Ascending aorta (tissue), 2 donors: ENCODE measurements around the gene RUNX3. TPM values are rescaled to one million over a fixed set of nuclear protein-coding genes. Genes with fewer than 3 reads are reported as not detected.
"Not testable (repeated sequence)": the region's sequence is repeated elsewhere in the genome, so short reads cannot be mapped to it uniquely, and the experiment has no call there.

Experiments used
- DNase-seq, 2 donors: peaks; one replicate each; pipeline ENCODE4 v3.0.0-alpha.2; 2019; ENCODE audit warnings: low spot score in 2 of 2
- H3K27ac ChIP-seq, 2 donors: fragments of 200-600 bp; sonication (generic); one replicate each; pipeline ENCODE4 v1.5.1; 2016 to 2017; ENCODE audit warnings: mild to moderate bottlenecking in 1 of 2
- H3K27me3 ChIP-seq: fragments of 200-600 bp; sonication (generic); one replicate; pipeline ENCODE4 v1.5.1; 2017
- H3K36me3 ChIP-seq, 2 donors: fragments of 200-600 bp; sonication (generic); one replicate each; pipeline ENCODE4 v1.5.1; 2016
- H3K4me1 ChIP-seq, 2 donors: fragments of 200-600 bp; sonication (generic); one replicate each; pipeline ENCODE4 v1.5.1; 2016 to 2017; ENCODE audit warnings: mild to moderate bottlenecking in 1 of 2
- H3K4me3 ChIP-seq, 2 donors: fragments of 200-600 bp; sonication (generic); one replicate each; pipeline ENCODE4 v1.5.1; 2016 to 2017; ENCODE audit warnings: mild to moderate bottlenecking in 1 of 2
- H3K9me3 ChIP-seq, 2 donors: fragments of 200-600 bp; sonication (generic); one replicate each; pipeline ENCODE4 v1.5.1; 2016
- CTCF ChIP-seq, 3 experiments: fragments of 200-600 bp in 2 of 3; fragments of 450-650 bp in 1 of 3; sonication (generic) in 2 of 3; IDR thresholded peaks; one replicate each; pipeline ENCODE4 v1.5.1; 2016 to 2019; ENCODE audit warnings: antibody characterized with exemption in 3 of 3, mild to moderate bottlenecking in 1 of 3, moderate library complexity in 1 of 3
- intact Hi-C: fragments of 100-400 bp; cut with DNase I; formaldehyde crosslinking; loops from one replicate; pipeline ENCODE4 v1.15.1; 2023
- total RNA-seq: library from RNA; depleted of rRNA; stranded (reverse); fragments of >200 nt; gene quantifications from one replicate; pipeline ENCODE4 v1.1.0, GENCODE V29; 2016

RUNX3 gene
- total RNA-seq, 1 donor from 2014 or later, result 0.21 TPM

- no peak for TF ChIP-seq CTCF (IDR thresholded peaks at IDR 0.05)
- no peaks in the 10 kb centered on the region for H3K36me3 ChIP-seq
- H3K9me3 ChIP-seq, result no peaks in the 10 kb centered on the region
- no peaks in the 10 kb centered on the region for H3K27me3 ChIP-seq
- peaks cover 0 to 5% of the 10 kb centered on the region in 2 donors for H3K4me1 ChIP-seq
- H3K4me3 ChIP-seq, result no peak overlapping the region
- intact Hi-C loops, result no loop called here
- H3K27ac ChIP-seq, result peak overlapping the region in 1 of 2 donors; percentile 24
- DNase-seq, result no peak
Measured at GRCh38 chr1:24910210-24910609, 19.9 kb downstream of the RUNX3 start.

- H3K27me3 ChIP-seq, result no peaks in the 10 kb centered on the region
- peak in 1 of 2 donors; percentile 69 for DNase-seq
- H3K36me3 ChIP-seq, result no peaks in the 10 kb centered on the region
- no peaks in the 10 kb centered on the region for H3K9me3 ChIP-seq
- peaks cover 0 to 5% of the 10 kb centered on the region in 2 donors for H3K4me1 ChIP-seq
- H3K4me3 ChIP-seq, result no peak overlapping the region
- intact Hi-C loops, result no loop called here
- H3K27ac ChIP-seq, result no peak overlapping the region
- TF ChIP-seq CTCF (IDR thresholded peaks at IDR 0.05), result peak; percentile 16 to 42 (median 38)
Measured at GRCh38 chr1:24909388-24909898, 20.6 kb downstream of the RUNX3 start.

GRCh38 chr1:24908591-24909259, 21.4 kb downstream of the RUNX3 start:
- Histone ChIP-seq H3K4me1 (peaks cover 0 to 5% of the 10 kb centered on the region in 2 donors), H3K4me3 (no peak overlapping the region), H3K36me3 (no peaks in the 10 kb centered on the region), H3K27me3 (no peaks in the 10 kb centered on the region), H3K27ac (no peak overlapping the region), H3K9me3 (no peaks in the 10 kb centered on the region)
- no peak for DNase-seq
- intact Hi-C loops, result no loop called here
- TF ChIP-seq CTCF (IDR thresholded peaks at IDR 0.05), result no peak

- H3K4me3 ChIP-seq, intact Hi-C loops, H3K4me1 ChIP-seq, H3K9me3 ChIP-seq, H3K36me3 ChIP-seq, H3K27me3 ChIP-seq, H3K27ac ChIP-seq, DNase-seq: not testable (repeated sequence)
Measured at GRCh38 chr1:24907587-24908294, 22.3 kb downstream of the RUNX3 start.

DNA sequence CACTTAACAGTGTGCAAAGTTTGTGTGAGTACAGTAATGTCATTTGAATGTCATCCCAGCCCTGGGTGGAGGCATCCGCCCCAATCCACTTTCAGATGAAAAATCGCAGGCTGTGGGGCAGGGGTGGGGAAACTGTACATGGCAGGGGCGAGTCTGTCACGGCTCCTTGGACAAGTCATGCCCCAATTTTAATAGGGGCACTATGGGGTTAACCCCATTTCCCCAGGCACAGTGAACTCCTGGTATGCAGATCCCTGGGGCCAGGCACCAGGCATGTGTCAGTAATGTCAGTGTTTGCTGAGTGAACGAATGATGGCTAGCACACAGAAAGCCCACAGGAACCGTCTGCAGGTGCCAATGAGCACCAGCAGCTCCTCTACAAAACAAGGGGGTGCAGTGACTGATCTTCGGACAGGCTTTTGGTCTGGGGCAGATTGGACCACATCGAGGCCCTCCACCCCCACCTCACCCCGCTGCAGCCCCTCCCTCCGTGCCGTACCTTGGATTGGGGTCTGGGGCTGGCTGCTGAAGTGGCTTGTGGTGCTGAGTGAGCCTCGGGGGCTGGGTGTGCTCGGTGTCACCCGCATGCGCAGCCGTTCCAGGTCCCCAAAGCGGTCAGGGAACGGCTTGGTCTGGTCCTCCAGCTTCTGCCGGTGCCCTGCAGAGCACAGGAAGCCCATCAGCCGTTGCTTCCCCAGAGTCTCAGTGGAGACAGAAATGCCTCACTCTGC, 23.2 kb downstream of the RUNX3 start:
- TF ChIP-seq CTCF (IDR thresholded peaks at IDR 0.05), result no peak
- peaks cover 0 to 4% of the 10 kb centered on the region in 2 donors for H3K4me1 ChIP-seq
- H3K4me3 ChIP-seq, result no peak overlapping the region
- no peak overlapping the region for H3K27ac ChIP-seq
- H3K36me3 ChIP-seq, result peaks cover 0 to under 1% of the 10 kb centered on the region in 2 donors
- no peak for DNase-seq
- intact Hi-C loops, result no loop called here
- H3K9me3 ChIP-seq, result no peaks in the 10 kb centered on the region
- no peaks in the 10 kb centered on the region for H3K27me3 ChIP-seq
